Erythroblast (primary cell): ENCODE results near the gene IL23R.
"Not testable (repeated sequence)": the region's sequence is repeated elsewhere in the genome, so short reads cannot be mapped to it uniquely, and the experiment has no call there.

Experiments
- DNase-seq, 2 experiments: peaks; one replicate each; lab custom pipeline; 2025; lab: John Stamatoyannopoulos, UW
- GATA1 ChIP-seq: IDR thresholded peaks from 2 replicates; pipeline ENCODE4 v1.6.1; 2011; ENCODE audit warnings: low read depth, mild to moderate bottlenecking, control low read depth, low read length, moderate library complexity
- POLR2A ChIP-seq: IDR thresholded peaks from 2 replicates; pipeline ENCODE4 v1.6.1; 2011; ENCODE audit warnings: mild to moderate bottlenecking, low read length

Gene IL23R

GRCh38 chr1:67194209-67194863 lies 28.1 kb downstream of the IL23R start:
- TF ChIP-seq GATA1 (no peak), POLR2A (no peak)
- no peak for DNase-seq

- DNase-seq, result no peak
- no peak for TF ChIP-seq GATA1
- TF ChIP-seq POLR2A, result no peak
Measured at GRCh38 chr1:67200755-67201154, 34.5 kb downstream of the IL23R start.

GRCh38 chr1:67201891-67202290 lies 35.6 kb downstream of the IL23R start:
- TF ChIP-seq POLR2A (no peak), GATA1 (no peak)
- no peak for DNase-seq

- TF ChIP-seq GATA1 (no peak), POLR2A (no peak)
Measured at GRCh38 chr1:67204298-67204980, 38.2 kb downstream of the IL23R start.

GRCh38 chr1:67207398-67207797 lies 41.1 kb downstream of the IL23R start:
- DNase-seq, result not testable (repeated sequence)

More at GRCh38 chr1:67204298-67204980, 38.2 kb downstream of the IL23R start:
- DNase-seq, result no peak

- no peak for DNase-seq
- TF ChIP-seq GATA1 (no peak), POLR2A (no peak)
Measured at GRCh38 chr1:67208217-67208616, 42.0 kb downstream of the IL23R start.

- no peak for DNase-seq
- TF ChIP-seq GATA1 (no peak), POLR2A (no peak)
Measured at GRCh38 chr1:67209521-67209920, 43.3 kb downstream of the IL23R start.

- TF ChIP-seq GATA1 (no peak), POLR2A (no peak)
- DNase-seq, result peak; percentile 55 to 74
Measured at GRCh38 chr1:67211589-67212563, 45.6 kb downstream of the IL23R start.

- DNase-seq, result peak; percentile 25 to 30
- TF ChIP-seq GATA1, result no peak
- TF ChIP-seq POLR2A, result no peak
Measured at GRCh38 chr1:67213164-67213563, 46.9 kb downstream of the IL23R start.

GRCh38 chr1:67213948-67214347 lies 47.7 kb downstream of the IL23R start:
- TF ChIP-seq GATA1 (no peak), POLR2A (no peak)
- DNase-seq, result no peak

GRCh38 chr1:67214420-67215174 lies 48.3 kb downstream of the IL23R start:
- peak; percentile 44 to 51 for DNase-seq
- TF ChIP-seq GATA1 (no peak), POLR2A (no peak)

- no peak for TF ChIP-seq POLR2A
- no peak for TF ChIP-seq GATA1
- DNase-seq, result no peak
Measured at GRCh38 chr1:67216401-67216800, 50.1 kb downstream of the IL23R start.

- DNase-seq, result no peak
- no peak for TF ChIP-seq POLR2A
- no peak for TF ChIP-seq GATA1
Measured at GRCh38 chr1:67217417-67217816, 51.2 kb downstream of the IL23R start.
